ENCODE results near the gene HCFC1R1.

HCFC1R1 gene

GRCh38 chr16:3022208-3022683 lies 1.5 kb downstream of the HCFC1R1 start:
- Histone ChIP-seq H3K27me3 (peaks cover 0 to 23% of the 10 kb centered on the region in 2 donors), H3K27ac (peak overlapping the region; percentile 95 to 96), H3K9me3 (no peaks in the 10 kb centered on the region), H3K4me1 (peaks cover 0 to 58% (median 40%) of the 10 kb centered on the region in 4 donors), H3K36me3 (peaks cover 0 to 19% (median 15%) of the 10 kb centered on the region in 3 donors), H3K4me3 (peak overlapping the region; percentile 73 to 88)
- TF ChIP-seq CTCF (IDR thresholded peaks at IDR 0.05) = no peak
- peak; percentile 91 to 96 for DNase-seq
- intact Hi-C loops (cut with DNase I; ENCODE audit: low total_unique reads) = no loop called here

GRCh38 chr16:3021449-3022207 lies 2.1 kb downstream of the HCFC1R1 start:
- peak in 1 of 2 experiments; percentile 16 for TF ChIP-seq CTCF (IDR thresholded peaks at IDR 0.05)
- Histone ChIP-seq H3K27me3 (peaks cover 0 to 24% of the 10 kb centered on the region in 2 donors), H3K36me3 (peaks cover 0 to 13% (median 10%) of the 10 kb centered on the region in 3 donors), H3K27ac (peak overlapping the region; percentile 95 to 96), H3K4me3 (peak overlapping the region; percentile 73 to 88), H3K4me1 (peaks cover 0 to 58% (median 40%) of the 10 kb centered on the region in 4 donors), H3K9me3 (no peaks in the 10 kb centered on the region)
- DNase-seq = peak; percentile 77 to 91
- intact Hi-C loops (cut with DNase I; ENCODE audit: low total_unique reads) = no loop called here

- H3K27ac ChIP-seq = peak overlapping the region; percentile 95 to 96
- intact Hi-C loops (cut with DNase I; ENCODE audit: low total_unique reads) = no loop called here
- peak; percentile 63 to 92 for DNase-seq
- peaks cover 0 to 58% (median 40%) of the 10 kb centered on the region in 4 donors for H3K4me1 ChIP-seq
- H3K9me3 ChIP-seq = no peaks in the 10 kb centered on the region
- H3K36me3 ChIP-seq = peaks cover 0 to 5% (median 2%) of the 10 kb centered on the region in 3 donors
- peaks cover 0 to 24% of the 10 kb centered on the region in 2 donors for H3K27me3 ChIP-seq
- peak overlapping the region; percentile 73 to 88 for H3K4me3 ChIP-seq
- TF ChIP-seq CTCF (IDR thresholded peaks at IDR 0.05) = peak in 1 of 2 experiments; percentile 3
These were observed 2.9 kb downstream of the HCFC1R1 start for GRCh38 chr16:3020604-3021448.

GRCh38 chr16:3020247-3020603 lies 3.5 kb downstream of the HCFC1R1 start, which contains the start of gene TNFRSF12A:
Gene TNFRSF12A, plus strand, starts transcription at chr16:3020368. Its CDS starts 30 bp downstream, at chr16:3020398.
- peak; percentile 70 to 88 for DNase-seq
- no peaks in the 10 kb centered on the region for H3K9me3 ChIP-seq
- peak within 1 kb of the TSS; percentile 95 to 96 for H3K27ac ChIP-seq
- peak in 1 of 2 experiments; percentile 13 for TF ChIP-seq CTCF (IDR thresholded peaks at IDR 0.05)
- H3K36me3 ChIP-seq = no peaks in the 10 kb centered on the region
- H3K4me3 ChIP-seq = peak within 1 kb of the TSS; percentile 73 to 88
- peaks cover 0 to 56% (median 40%) of the 10 kb centered on the region in 4 donors for H3K4me1 ChIP-seq
- intact Hi-C loops (cut with DNase I; ENCODE audit: low total_unique reads) = no loop called here
- H3K27me3 ChIP-seq = peaks cover 0 to 24% of the 10 kb centered on the region in 2 donors

- intact Hi-C loops (cut with DNase I; ENCODE audit: low total_unique reads) = no loop called here
- Histone ChIP-seq H3K4me3 (peak overlapping the region; percentile 73 to 88), H3K27me3 (peaks cover 0 to 24% of the 10 kb centered on the region in 2 donors), H3K9me3 (no peaks in the 10 kb centered on the region), H3K27ac (peak overlapping the region in 1 of 2 donors; percentile 96), H3K36me3 (no peaks in the 10 kb centered on the region), H3K4me1 (peaks cover 0 to 52% (median 37%) of the 10 kb centered on the region in 4 donors)
- TF ChIP-seq CTCF (IDR thresholded peaks at IDR 0.05) = no peak
- no peak for DNase-seq
These were observed 4.0 kb downstream of the HCFC1R1 start for GRCh38 chr16:3019594-3020246.
